B cell (primary cell): ENCODE measurements around the gene PTTG2. TPM values are rescaled to one million over a fixed set of nuclear protein-coding genes. Genes with fewer than 3 reads are reported as not detected.

Experiments used
- ATAC-seq: fragments of 200-7000 bp; cut with Tn5 transposase; one replicate; pipeline ENCODE4 v1.10.0; 2021; ENCODE audit warnings: low read depth, mild to moderate bottlenecking, moderate number of reproducible peaks, moderate library complexity
- CTCF ChIA-PET: fragments of 350-600 bp; sonication (Branson Sonifier 250); formaldehyde crosslinking; loops from one replicate; lab custom pipeline; 2021; ENCODE audit warnings: antibody characterized with exemption, inconsistent platforms; lab: Charles Lee
- POLR2A ChIA-PET: fragments of 350-600 bp; sonication (Branson Sonifier 250); formaldehyde crosslinking; loops from one replicate; lab custom pipeline; 2021; ENCODE audit warnings: antibody characterized with exemption; lab: Charles Lee
- DNase-seq: peaks from one replicate; pipeline ENCODE4 v3.0.0; 2013
- H2AFZ ChIP-seq: 2 replicates; pipeline ENCODE4 v1.6.1; 2012; ENCODE audit warnings: mild to moderate bottlenecking, low read depth, low read length; ENCODE audit not compliant: insufficient read depth, poor library complexity, severe bottlenecking
- H3K27ac ChIP-seq, 2 donors: 1 replicate in 1 of 2; 2 replicates in 1 of 2; pipeline ENCODE4 v1.5.1; 2012 to 2013; ENCODE audit warnings: low read length in 2 of 2, mild to moderate bottlenecking in 2 of 2, moderate library complexity in 1 of 2
- H3K27me3 ChIP-seq, 4 experiments: fragments of 200-600 bp in 1 of 4; sonication (generic) in 1 of 4; replicated peaks in 1 of 4; 1 replicate in 2 of 4; 2 replicates in 2 of 4; pipeline versions ENCODE4 v1.6.1 to v1.7.0; 2013 to 2016; ENCODE audit warnings: low read length in 3 of 4, mild to moderate bottlenecking in 2 of 4, mixed read lengths in 1 of 4, moderate library complexity in 1 of 4; ENCODE audit not compliant: insufficient read depth in 4 of 4, control insufficient read depth in 3 of 4; ENCODE audit errors: control extremely low read depth in 1 of 4
- H3K36me3 ChIP-seq, 2 experiments: replicated peaks in 1 of 2; 1 replicate in 1 of 2; 2 replicates in 1 of 2; pipeline versions ENCODE4 v1.6.1 to v1.7.1; 2013; ENCODE audit warnings: low read length in 1 of 2; ENCODE audit not compliant: insufficient read depth in 2 of 2, control insufficient read depth in 1 of 2; ENCODE audit errors: control extremely low read depth in 1 of 2, extremely low read depth in 1 of 2
- H3K4me1 ChIP-seq, 2 donors: fragments of 200-600 bp in 1 of 2; sonication (generic) in 1 of 2; 1 replicate in 1 of 2; 2 replicates in 1 of 2; pipeline versions ENCODE4 v1.5.1 to v1.6.1; 2013 to 2017; ENCODE audit warnings: low read length in 2 of 2; ENCODE audit not compliant: control insufficient read depth in 2 of 2, insufficient read depth in 2 of 2
- H3K4me2 ChIP-seq: replicated peaks from 2 replicates; pipeline ENCODE3; 2012; ENCODE audit warnings: mild to moderate bottlenecking, low read depth, low read length; ENCODE audit not compliant: poor library complexity, severe bottlenecking
- H3K4me3 ChIP-seq, 5 experiments: fragments of 200-600 bp in 1 of 5; sonication (generic) in 1 of 5; 1 replicate in 3 of 5; 2 replicates in 2 of 5; pipeline versions ENCODE4 v1.5.1 to v1.7.0; 2011 to 2016; ENCODE audit warnings: low read length in 4 of 5, mild to moderate bottlenecking in 4 of 5, low read depth in 2 of 5, control low read depth in 1 of 5, moderate library complexity in 1 of 5; ENCODE audit not compliant: insufficient read depth in 1 of 5; ENCODE audit errors: control extremely low read depth in 1 of 5, extremely low read depth in 1 of 5
- H3K79me2 ChIP-seq: fragments of 200-600 bp; sonication (generic); one replicate; pipeline ENCODE4 v1.6.0; 2016; ENCODE audit warnings: low read length; ENCODE audit not compliant: control insufficient read depth, insufficient read depth
- H3K9ac ChIP-seq: fragments of 200-600 bp; sonication (generic); 2 replicates; pipeline ENCODE4 v1.6.1; 2017; ENCODE audit warnings: mild to moderate bottlenecking, low read length, moderate library complexity
- H3K9me3 ChIP-seq, 3 donors: one replicate each; pipeline versions ENCODE4 v1.6.1 to v1.7.1; 2013; ENCODE audit warnings: low read length in 2 of 3; ENCODE audit not compliant: control insufficient read depth in 2 of 3, insufficient read depth in 1 of 3; ENCODE audit errors: control extremely low read depth in 1 of 3
- H4K20me1 ChIP-seq: 2 replicates; pipeline ENCODE4 v1.6.0; 2012; ENCODE audit warnings: mild to moderate bottlenecking, low read length; ENCODE audit not compliant: insufficient read depth, control insufficient read depth, poor library complexity, severe bottlenecking
- H3K27ac Mint-ChIP-seq: one replicate; pipeline ENCODE4 v1.8.0; 2021; ENCODE audit warnings: mixed read lengths
- H3K27me3 Mint-ChIP-seq: one replicate; pipeline ENCODE4 v1.8.0; 2021; ENCODE audit warnings: mixed read lengths
- H3K4me1 Mint-ChIP-seq: one replicate; pipeline ENCODE4 v1.8.0; 2021; ENCODE audit warnings: mixed read lengths
- H3K4me3 Mint-ChIP-seq: one replicate; pipeline ENCODE4 v1.8.0; 2021; ENCODE audit warnings: mixed read lengths
- H3K9me3 Mint-ChIP-seq: one replicate; pipeline ENCODE4 v1.8.0; 2022; ENCODE audit warnings: mixed read lengths; ENCODE audit not compliant: insufficient read depth
- EZH2 ChIP-seq: IDR thresholded peaks from 2 replicates; pipeline ENCODE4 v1.6.1; 2012; ENCODE audit warnings: borderline replicate concordance, low read depth, mild to moderate bottlenecking, moderate library complexity, low read length; ENCODE audit not compliant: insufficient read depth, poor library complexity, severe bottlenecking
- WGBS: methylation state at CpG from one replicate; pipeline ENCODE4 v1.1.5; 2013; ENCODE audit warnings: missing lambda C conversion rate; ENCODE audit not compliant: insufficient coverage; 5-methylcytosine and 5-hydroxymethylcytosine counted together
- intact Hi-C: fragments of 100-400 bp; cut with micrococcal nuclease; formaldehyde crosslinking; loops from one replicate; pipeline ENCODE4 v1.10.0; 2022
- polyA plus RNA-seq: library from polyadenylated mRNA; depleted of rRNA; stranded (reverse); fragments of >200 nt; gene quantifications from 2 replicates; pipeline ENCODE4 v1.2.3, GENCODE V29; 2012
- total RNA-seq, 2 donors: library from RNA; stranded (reverse); fragments of 120-200 nt in 1 of 2; gene quantifications; 1 replicate in 1 of 2; 2 replicates in 1 of 2; pipeline versions ENCODE4 v1.2.3 to v1.2.4, GENCODE V29; 2013 to 2022
- TF ChIP-seq, protein P1 (sequence below): fragments of 200-600 bp; IDR thresholded peaks from one replicate; pipeline ENCODE4 v1.8.0; 2022; ENCODE audit warnings: antibody characterized with exemption, mild to moderate bottlenecking

Gene PTTG2
- total and polyA plus RNA-seq, 2 donors (not counting 1 experiment from before 2014, with no cell fraction given) = 1.9 to 2.8 TPM

DNA sequence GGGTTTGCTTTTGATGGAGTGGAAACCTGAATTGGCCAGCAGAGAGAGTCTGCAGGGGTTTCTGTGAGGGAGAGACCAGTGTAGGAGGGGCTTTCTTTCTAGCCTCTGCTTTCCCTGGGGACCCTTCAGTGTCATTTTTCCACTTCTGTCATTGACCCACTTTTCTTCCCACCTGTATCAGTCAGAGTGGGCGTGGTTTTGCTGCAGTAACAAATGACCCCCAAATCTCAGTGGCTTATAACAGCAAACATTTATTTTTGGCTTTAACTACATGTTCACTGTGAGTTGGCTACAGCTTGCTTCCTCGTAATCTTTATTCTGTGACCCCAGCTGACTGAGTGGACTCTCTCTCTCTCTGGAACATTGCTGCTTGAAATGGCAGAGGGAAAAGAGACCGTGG, 25.6 kb upstream of the PTTG2 start:
- peaks cover 0 to 7% (median 0%) of the 10 kb centered on the region in 3 donors for H3K9me3 ChIP-seq
- no peaks in the 10 kb centered on the region for H3K4me1 Mint-ChIP-seq
- H3K4me3 Mint-ChIP-seq = no peak overlapping the region

GRCh38 chr4:37935026-37935425, 25.2 kb upstream of the PTTG2 start:
- ATAC-seq = no peak
- H3K27me3 ChIP-seq = no peaks in the 10 kb centered on the region
- H3K36me3 ChIP-seq = peaks cover 4 to 19% of the 10 kb centered on the region in 2 experiments
- TF ChIP-seq EZH2 = no peak
- TF ChIP-seq, protein P1, sequence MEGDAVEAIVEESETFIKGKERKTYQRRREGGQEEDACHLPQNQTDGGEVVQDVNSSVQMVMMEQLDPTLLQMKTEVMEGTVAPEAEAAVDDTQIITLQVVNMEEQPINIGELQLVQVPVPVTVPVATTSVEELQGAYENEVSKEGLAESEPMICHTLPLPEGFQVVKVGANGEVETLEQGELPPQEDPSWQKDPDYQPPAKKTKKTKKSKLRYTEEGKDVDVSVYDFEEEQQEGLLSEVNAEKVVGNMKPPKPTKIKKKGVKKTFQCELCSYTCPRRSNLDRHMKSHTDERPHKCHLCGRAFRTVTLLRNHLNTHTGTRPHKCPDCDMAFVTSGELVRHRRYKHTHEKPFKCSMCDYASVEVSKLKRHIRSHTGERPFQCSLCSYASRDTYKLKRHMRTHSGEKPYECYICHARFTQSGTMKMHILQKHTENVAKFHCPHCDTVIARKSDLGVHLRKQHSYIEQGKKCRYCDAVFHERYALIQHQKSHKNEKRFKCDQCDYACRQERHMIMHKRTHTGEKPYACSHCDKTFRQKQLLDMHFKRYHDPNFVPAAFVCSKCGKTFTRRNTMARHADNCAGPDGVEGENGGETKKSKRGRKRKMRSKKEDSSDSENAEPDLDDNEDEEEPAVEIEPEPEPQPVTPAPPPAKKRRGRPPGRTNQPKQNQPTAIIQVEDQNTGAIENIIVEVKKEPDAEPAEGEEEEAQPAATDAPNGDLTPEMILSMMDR = no peak
- no peak overlapping the region for H3K4me2 ChIP-seq
- CTCF ChIA-PET = interaction anchor here (1.2 kb wide), 1 partner anchor 24 kb away, joined by 3 read pairs; no protein-coding TSS in a partner anchor
- Mint-ChIP-seq H3K4me3 (no peak overlapping the region), H3K4me1 (no peaks in the 10 kb centered on the region), H3K27me3 (no peaks in the 10 kb centered on the region), H3K27ac (no peak overlapping the region), H3K9me3 (no peaks in the 10 kb centered on the region)
- POLR2A ChIA-PET = no interaction called here
- intact Hi-C loops = no loop called here
- H3K9me3 ChIP-seq = peaks cover 0 to 7% (median 0%) of the 10 kb centered on the region in 3 donors
- no peak overlapping the region for H3K4me3 ChIP-seq
- peaks cover 42% of the 10 kb centered on the region for H4K20me1 ChIP-seq
- DNase-seq = no peak
- H3K9ac ChIP-seq = no peak overlapping the region
- WGBS = 83% methylated on average over 4 of the region's 4 CpGs
- H3K79me2 ChIP-seq = peaks cover 79% of the 10 kb centered on the region
- no peak overlapping the region for H2AFZ ChIP-seq
- H3K27ac ChIP-seq = no peak overlapping the region
- H3K4me1 ChIP-seq = no peaks in the 10 kb centered on the region

More for the DNA sequence above, 25.6 kb upstream of the PTTG2 start:
- ATAC-seq (no peak), DNase-seq (no peak)
- H2AFZ ChIP-seq = no peak overlapping the region
- H3K4me1 ChIP-seq = no peaks in the 10 kb centered on the region
- H3K36me3 ChIP-seq = peaks cover 4 to 23% of the 10 kb centered on the region in 2 experiments
- Mint-ChIP-seq H3K9me3 (no peaks in the 10 kb centered on the region), H3K27me3 (no peaks in the 10 kb centered on the region), H3K27ac (no peak overlapping the region)
- no peak overlapping the region for H3K9ac ChIP-seq
- no peak for TF ChIP-seq EZH2
- TF ChIP-seq, protein P1 = no peak
- ChIA-PET CTCF (no interaction called here), POLR2A (no interaction called here)
- H3K27me3 ChIP-seq = no peaks in the 10 kb centered on the region
- no peak overlapping the region for H3K4me3 ChIP-seq
- no peak overlapping the region for H3K27ac ChIP-seq
- WGBS = 100% methylated on average over 1 of the region's 3 CpGs
- H4K20me1 ChIP-seq = peaks cover 46% of the 10 kb centered on the region
- peaks cover 84% of the 10 kb centered on the region for H3K79me2 ChIP-seq
- intact Hi-C loops = no loop called here
- no peak overlapping the region for H3K4me2 ChIP-seq
